Activated CD8-positive, alpha-beta memory T cell treated with anti-CD3 and anti-CD28 coated beads for 36 hours (primary cell): ENCODE results near the gene SLC24A4. TPM values are rescaled to one million over a fixed set of nuclear protein-coding genes. Genes with fewer than 3 reads are reported as not detected.

Source experiments
- CTCF ChIA-PET: fragments of 350-600 bp; sonication (Branson Sonifier 250); formaldehyde crosslinking; loops from one replicate; lab custom pipeline; 2021; ENCODE audit warnings: antibody characterized with exemption; lab: Charles Lee
- POLR2A ChIA-PET: fragments of 350-600 bp; sonication (Branson Sonifier 250); formaldehyde crosslinking; loops from one replicate; lab custom pipeline; 2021; ENCODE audit warnings: antibody characterized with exemption; lab: Charles Lee
- total RNA-seq, 2 experiments: library from RNA; stranded (reverse); gene quantifications; one replicate each; pipeline ENCODE4 v1.2.3, GENCODE V29; 2021

The SLC24A4 gene
- total RNA-seq, 2 experiments from 2014 or later = not detected

GRCh38 chr14:92460916-92461579 is 138.1 kb downstream of the SLC24A4 start:
- CTCF ChIA-PET = no interaction called here
- POLR2A ChIA-PET = interaction anchor here (0.8 to 1.3 kb wide), 2 partner anchors 122 to 126 kb away, joined by 3 read pairs; no protein-coding TSS in a partner anchor

DNA sequence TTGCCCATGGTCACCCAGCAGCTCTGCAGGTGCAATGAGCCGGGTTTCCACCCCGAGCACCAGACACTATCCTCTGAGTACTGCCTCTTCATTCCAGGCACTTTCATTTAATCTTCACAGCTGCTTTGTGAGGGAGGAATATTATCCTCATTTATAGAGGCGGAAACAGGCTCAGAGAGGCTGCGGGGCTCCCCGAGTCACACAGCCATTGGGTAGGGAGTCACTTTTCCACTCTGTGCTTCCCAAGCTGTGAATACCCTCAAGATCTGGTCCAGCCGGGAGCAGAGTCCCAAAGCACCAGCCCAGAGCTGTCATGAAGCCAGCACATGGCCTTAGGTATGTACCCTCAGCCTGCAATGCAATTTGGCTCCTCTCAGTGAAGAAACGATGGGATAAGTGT is 138.9 kb downstream of the SLC24A4 start:
- ChIA-PET CTCF (no interaction called here), POLR2A (interaction anchor here (1.3 kb wide), 1 partner anchor 125 kb away, joined by 3 read pairs; no protein-coding TSS in a partner anchor)

DNA sequence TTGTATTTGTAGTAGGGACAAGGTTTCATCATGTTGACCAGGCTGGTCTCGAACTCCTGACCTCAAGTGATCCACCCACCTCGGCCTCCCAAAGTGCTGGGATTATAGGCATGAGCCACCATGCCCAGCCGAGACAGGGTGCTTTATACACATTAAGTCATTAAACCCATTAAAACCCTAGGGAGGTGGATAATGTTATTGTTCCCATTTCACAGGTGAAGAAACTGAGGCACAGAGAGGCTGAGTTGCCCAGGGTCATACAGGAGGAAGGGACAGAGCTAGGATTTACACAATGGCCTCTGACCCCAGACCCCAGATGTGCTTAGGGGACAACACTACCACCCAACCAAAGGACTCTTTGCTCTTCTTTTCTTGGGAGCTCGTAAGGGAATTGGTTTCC is 139.6 kb downstream of the SLC24A4 start:
- CTCF ChIA-PET = no interaction called here
- POLR2A ChIA-PET = interaction anchor here (1.3 kb wide), 1 partner anchor 124 kb away, joined by 3 read pairs; no protein-coding TSS in a partner anchor

GRCh38 chr14:92463141-92463540 is 140.2 kb downstream of the SLC24A4 start:
- POLR2A ChIA-PET = no interaction called here
- CTCF ChIA-PET = no interaction called here

DNA sequence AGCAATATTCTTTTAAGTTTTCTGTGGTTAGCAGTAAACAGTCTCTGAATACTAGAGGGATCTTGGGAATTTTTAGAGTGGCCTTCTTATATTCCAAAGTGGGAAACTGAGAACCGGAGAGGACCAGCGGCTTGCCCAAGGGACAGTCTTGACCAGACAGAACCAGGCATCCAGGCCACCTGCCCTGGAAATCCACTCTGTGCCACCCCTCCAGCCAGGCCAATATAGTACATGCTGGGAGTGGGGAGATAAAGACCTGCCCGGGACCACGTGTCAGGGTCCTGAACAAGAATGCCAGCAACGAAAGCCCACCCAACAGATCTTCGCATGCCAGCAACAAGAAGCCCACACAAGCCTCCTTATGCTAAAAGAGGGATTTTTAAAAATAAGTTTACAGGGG is 141.2 kb downstream of the SLC24A4 start:
- ChIA-PET POLR2A (no interaction called here), CTCF (no interaction called here)

DNA sequence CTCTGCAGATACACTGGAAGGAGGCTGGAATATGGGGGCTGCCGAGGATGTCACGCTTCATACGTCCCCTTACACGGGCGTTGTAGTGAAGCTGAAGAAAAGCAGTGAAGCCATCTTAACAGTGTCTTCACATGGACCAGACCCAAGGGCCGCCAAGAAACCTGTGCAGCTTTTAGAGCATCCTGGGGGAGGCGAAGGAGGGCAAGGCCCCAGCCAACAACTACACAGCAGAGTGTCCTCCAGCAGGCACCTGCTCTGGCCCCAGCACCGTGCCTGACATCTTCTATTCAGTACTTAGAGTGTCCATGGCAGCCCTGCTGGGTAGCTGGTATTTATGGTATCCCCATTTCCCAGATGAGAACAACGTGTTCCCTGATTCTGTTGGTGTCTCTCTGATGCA is 141.8 kb downstream of the SLC24A4 start:
- CTCF ChIA-PET = no interaction called here
- POLR2A ChIA-PET = no interaction called here

DNA sequence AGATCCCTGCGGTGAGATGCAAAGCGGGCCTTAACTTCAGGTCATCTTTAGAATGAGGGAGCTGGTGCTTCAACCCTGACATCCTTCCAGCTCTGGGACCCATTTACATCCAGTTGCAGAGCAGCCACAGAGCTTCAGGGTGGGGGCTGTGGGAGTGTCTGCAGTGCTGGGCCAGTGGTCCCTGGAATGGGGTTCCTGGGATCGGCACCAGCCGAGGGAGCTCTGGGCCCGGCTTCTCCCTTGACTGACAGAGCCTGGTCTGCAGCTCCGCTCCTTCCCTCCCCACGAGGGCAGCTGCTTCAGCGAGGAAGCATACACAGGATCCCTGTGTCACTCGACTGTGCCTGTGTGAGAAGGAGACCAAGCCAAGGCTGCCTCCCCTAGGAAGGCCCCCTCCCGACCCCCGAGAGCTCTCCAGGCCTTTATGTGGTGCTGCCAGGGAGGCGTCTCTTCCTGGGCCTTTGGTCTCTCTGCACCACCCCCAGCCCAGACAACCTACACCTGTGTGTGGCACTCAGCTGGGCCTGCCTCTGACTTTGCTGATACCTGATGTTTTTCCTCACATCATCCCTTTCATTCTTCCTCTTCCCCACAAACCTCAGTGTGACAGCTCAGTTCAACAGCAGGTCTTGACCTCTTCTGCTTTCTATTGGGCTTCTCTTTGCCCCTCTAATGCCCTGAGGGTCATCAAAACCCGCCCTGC is 142.5 kb downstream of the SLC24A4 start:
- CTCF ChIA-PET = no interaction called here
- POLR2A ChIA-PET = no interaction called here

DNA sequence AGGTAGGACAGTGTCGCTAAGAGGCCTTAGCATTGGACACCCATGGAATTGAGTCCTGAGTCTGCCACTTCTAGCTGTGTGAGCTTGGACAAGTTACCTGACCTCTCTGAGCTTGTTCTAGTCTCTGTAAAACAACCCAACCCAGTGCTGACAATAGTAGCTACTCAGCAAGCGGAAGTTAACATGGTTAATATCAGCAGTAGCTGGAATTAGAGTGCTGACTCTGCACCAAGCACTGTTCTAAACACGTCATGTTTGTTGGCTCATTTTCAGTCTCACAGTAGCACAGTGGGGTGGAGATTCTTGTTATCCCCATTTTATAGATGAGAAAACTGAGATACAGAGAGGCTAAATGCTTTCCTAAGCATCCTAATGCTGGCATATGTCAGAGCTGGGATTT is 143.1 kb downstream of the SLC24A4 start:
- ChIA-PET CTCF (no interaction called here), POLR2A (no interaction called here)

- CTCF ChIA-PET = no interaction called here
These were observed 146.6 kb downstream of the SLC24A4 start for GRCh38 chr14:92469515-92469914.

GRCh38 chr14:92470215-92470614 is 147.2 kb downstream of the SLC24A4 start:
- ChIA-PET CTCF (no interaction called here), POLR2A (no interaction called here)

More at GRCh38 chr14:92469515-92469914, 146.6 kb downstream of the SLC24A4 start:
- POLR2A ChIA-PET = no interaction called here

DNA sequence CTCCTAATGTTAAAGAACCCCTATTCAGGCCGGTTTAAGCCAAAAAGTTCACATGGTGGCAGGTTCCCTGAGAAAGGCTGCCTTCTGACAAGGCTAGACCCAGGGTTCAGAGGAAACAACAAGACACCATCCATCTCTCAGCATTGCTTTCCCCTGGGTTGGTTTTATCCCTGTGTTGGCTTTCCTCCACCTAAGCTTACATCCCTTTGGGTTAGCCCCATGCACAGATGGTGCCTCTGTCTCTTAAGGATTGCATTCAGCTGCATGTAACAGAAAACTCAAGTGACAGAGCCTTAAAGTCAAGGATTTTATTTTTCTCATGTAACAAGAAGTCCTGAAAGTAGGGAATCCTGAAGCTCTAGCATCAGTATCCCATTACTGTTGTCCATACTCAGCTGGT is 147.8 kb downstream of the SLC24A4 start:
- CTCF ChIA-PET = no interaction called here

DNA sequence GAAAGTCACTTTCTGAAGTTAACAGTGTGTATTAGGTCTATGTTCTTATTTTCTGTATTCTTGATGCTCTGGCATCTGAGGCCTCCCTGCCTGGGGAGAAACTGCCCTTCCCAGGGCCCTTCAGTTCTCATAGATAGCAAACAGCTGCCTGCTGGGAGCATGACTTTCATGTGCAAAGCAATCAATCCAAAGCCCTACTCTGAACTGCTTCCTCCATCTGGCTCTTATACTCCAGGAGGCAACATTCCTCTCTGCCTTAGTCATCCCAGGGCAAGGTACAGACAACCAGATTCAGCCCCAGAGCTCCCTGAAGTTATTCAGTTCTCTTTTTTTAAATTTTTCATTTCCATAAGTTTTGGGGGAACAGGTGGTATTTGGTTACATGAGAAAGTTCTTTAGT is 149.0 kb downstream of the SLC24A4 start:
- ChIA-PET CTCF (no interaction called here), POLR2A (no interaction called here)

More for the DNA sequence above, 147.8 kb downstream of the SLC24A4 start:
- POLR2A ChIA-PET = no interaction called here

DNA sequence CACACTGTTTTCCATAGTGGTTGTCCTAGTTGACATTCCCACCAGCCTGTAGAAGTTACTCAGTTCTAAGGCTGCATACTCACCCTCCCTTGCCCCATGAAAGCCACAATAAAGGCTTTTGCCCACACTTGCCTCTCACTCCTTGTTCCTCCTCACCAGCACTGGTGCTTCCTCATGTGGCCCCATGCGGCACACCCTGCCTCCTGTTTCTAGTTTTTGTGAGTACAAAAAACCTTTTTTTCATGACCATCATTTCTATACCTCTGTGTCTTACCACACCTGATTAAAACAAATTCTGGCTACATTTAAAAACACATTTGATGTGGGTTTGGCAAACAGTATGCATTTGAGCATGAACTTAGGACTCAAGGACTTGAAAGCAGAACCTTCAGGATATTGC is 149.9 kb downstream of the SLC24A4 start:
- CTCF ChIA-PET = no interaction called here
- POLR2A ChIA-PET = no interaction called here

DNA sequence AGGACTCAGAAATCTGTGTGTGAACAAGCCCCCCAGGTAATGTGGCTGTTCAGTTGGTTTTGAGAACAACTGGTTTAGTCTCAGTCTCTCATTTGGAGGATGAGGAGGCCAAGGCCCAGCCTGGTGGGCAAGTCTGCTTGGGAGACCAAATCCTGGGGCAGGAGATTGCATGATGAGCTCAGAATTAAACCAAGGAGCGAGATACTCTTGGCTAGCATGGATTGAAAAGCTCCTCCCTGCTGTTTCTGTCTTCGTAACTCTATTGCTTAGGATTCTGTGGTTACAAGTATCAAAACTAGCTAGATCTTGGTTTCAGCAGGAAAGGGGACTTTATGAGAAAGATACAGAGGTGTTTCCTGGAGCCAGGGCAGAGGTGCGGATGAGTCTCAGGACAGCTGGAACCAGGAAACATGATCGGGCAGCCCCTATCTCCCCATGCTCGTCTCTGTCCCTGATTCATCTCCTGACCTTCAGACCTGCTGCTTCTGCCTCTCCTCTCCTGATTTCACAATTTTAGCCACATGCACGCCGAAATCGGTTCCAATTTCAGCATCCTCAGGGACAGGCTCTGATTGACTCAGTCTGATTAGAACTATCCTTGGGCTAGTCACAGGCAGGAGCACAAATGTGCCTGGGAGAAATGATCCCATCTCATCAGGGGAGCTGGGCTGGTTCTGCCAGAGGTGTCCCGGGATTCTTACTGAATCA is 150.4 kb downstream of the SLC24A4 start:
- ChIA-PET CTCF (no interaction called here), POLR2A (no interaction called here)

- ChIA-PET POLR2A (no interaction called here), CTCF (no interaction called here)
These were observed 151.1 kb downstream of the SLC24A4 start for GRCh38 chr14:92473969-92474535.

DNA sequence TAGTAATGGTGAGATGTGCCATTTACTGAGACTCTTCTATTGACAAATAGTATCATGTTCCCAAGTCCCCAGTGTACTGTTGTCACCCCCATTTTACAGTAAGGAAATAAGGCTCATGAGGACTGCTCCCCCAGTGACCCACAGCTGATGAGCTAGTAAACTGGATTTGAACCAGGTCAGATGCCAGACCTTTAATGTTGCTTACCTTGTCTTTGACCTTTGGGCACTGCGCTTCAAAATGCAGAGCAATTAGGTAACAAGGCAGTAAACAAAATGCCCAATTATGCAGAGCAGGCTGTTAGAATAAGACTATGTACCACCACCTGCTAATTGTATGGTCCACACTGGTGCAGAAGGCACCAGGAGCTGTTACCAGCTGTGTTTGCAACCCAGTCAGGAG is 152.1 kb downstream of the SLC24A4 start:
- POLR2A ChIA-PET = no interaction called here
- CTCF ChIA-PET = no interaction called here

DNA sequence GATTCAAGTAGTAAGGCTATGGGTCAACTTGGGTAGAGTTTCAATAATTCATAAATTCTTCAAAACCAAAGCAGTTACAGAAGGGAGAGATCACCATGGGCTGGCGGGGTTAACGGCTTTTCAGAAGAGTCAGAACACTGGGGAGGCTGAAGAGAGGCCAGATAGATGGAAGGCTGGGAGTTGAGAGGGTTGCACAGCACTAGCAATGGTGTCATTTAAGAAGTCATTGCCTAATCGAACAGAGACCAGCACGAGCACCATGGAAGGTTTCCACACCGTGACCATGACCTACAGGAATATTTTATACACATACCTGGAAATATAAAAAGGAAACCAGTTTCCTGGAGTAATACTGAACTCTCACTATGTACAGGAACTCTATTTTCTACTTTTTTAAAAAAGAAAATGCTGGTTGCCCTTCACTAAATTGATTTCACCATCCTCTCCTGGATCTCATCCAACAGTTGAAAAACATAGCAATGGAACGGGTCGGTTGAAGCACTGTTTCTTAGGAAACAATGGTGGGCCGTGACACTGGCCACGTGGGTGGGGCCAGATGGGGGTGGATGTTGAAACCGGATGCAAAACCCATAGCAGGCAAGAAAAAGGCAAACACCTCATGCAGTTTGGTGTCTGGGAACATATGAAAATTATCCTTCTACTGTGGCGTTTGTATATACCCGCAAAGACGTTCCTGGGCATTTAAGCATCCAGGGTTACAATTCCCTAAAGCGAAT is 152.7 kb downstream of the SLC24A4 start:
- POLR2A ChIA-PET = no interaction called here
- CTCF ChIA-PET = no interaction called here

- ChIA-PET POLR2A (no interaction called here), CTCF (no interaction called here)
These were observed 157.9 kb downstream of the SLC24A4 start for GRCh38 chr14:92480856-92481255.

- ChIA-PET POLR2A (no interaction called here), CTCF (interaction anchor here (0.6 kb wide), 1 partner anchor 210 kb away, joined by 5 read pairs; no protein-coding TSS in a partner anchor)
These were observed 158.4 kb downstream of the SLC24A4 start for GRCh38 chr14:92481386-92481785.
